ENCODE data around the gene TMC6.

GRCh38 chr17:78106211-78106610 is 22.3 kb downstream of the TMC6 start:
- TF ChIP-seq CTCF (IDR thresholded peaks at IDR 0.05) (no peak), POLR2A (IDR thresholded peaks at IDR 0.05) (no peak)

Data from vagina (tissue), 2 donors.